Stimulated activated CD4-positive, alpha-beta T cell treated with anti-CD3 and anti-CD28 coated beads, TNF-alpha, amount 100 ng/mL, for 24 hours (primary cell): Measurements from ENCODE around the gene MET.
"Not testable (repeated sequence)": the region's sequence is repeated elsewhere in the genome, so short reads cannot be mapped to it uniquely, and the experiment has no call there.

Experiments used
- DNase-seq, 3 experiments: peaks; one replicate each; pipeline ENCODE4 v3.0.0-alpha.2; 2020; ENCODE audit warnings: low read depth in 3 of 3

MET gene

DNA sequence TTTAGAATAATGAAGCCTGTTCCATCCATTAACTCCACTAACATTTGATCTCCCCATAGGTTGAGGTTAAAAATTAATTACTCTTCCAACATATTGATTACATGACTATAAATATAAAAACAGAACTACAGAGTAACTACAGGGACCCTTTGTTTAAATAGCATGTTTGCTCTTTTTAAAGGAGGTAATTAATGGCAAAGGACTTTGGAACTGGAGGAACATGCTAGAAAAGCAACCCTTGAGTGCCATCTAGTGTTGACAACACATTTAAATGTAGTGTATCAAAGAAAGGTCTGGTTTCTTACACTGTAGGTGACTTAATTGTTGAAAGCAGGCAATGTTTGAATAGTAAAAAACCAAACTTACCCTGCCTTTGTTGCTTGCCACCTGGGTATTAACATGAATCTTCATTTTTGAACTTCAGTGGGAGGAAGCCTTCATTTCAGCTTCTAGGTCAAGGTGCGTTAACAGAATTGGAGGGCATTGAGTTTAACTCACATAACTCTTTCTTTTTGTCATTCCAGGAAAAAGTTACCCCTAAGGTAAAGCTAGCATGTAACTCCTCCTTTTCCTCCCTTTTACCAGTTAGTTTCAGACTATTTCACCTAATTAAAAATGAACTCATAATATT is 137.8 kb downstream of the MET start:
- DNase-seq: no peak

DNA sequence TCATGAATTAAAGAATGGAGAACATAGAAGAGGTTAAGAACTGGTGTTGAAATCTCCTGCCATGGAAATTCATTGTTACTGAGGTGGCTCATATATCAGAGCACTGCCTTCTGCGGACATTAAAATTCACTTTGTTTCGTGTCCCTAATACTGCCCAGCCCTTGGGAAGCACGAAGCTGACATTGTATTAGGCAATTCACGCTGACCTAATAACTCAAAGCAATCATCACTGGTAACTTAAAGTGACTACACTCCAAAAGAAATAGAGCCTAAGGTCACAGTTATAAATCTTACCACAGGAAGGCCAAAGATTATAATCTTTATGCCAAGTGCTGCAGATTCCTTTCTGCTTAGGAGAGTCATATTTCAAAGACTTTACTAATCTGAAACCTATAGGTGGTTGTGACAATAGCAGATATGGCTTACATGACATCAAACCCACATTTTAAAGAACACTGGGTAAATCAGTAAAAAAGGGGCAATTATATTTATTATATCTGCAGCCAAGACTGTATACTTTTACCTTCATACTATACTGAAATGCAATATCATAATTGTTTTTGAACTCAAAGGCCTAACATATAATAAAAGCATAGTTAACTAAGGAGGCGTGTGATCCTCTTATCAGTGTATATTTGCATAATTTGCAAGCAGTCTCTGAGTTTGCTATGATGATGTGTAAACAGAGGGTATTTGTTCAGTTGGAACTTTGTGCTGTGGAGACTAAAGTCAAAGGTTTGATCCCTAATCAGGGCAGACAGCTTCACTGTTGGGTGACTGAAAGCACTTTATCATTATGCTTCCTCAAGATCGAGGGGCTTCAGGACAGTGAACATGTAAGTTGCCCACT is 138.5 kb downstream of the MET start:
- no peak for DNase-seq

DNA sequence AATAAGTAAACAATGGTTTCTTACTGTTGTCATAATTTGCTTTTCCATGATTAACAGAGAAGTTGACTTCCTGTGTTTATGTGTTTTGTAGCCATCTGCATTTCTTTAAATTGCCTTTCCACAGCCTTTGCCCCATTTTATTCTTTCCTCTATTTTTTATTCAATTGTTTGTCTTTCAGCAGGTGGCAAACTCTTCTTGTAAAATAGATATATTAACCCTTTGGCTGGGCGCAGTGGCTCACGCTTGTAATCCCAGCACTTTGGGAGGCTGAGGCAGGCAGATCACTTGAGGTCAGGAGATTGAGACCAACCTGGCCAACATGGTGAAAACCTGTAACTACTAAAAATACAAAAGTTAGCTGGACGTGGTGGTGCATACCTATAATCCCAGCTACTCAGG is 139.8 kb downstream of the MET start:
- DNase-seq: no peak

DNA sequence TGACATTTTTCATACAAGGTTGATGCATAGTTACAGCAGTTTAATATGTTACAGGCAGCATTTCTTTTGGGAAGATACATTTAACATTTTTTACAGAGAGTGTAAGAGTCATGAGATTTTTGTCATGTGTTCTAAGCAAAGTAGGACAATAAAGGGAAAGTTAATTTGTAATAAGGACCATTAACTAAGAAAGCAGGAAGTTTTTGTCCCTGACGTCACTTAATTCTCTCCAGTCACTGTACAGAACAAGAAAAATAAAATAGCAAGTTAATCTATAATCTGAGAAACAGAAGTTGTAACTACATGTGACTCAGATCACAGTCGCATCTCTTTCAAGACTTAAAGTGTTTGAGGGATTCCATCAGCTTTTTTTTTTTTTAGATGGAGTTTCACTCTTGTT is 140.9 kb downstream of the MET start:
- no peak for DNase-seq

DNA sequence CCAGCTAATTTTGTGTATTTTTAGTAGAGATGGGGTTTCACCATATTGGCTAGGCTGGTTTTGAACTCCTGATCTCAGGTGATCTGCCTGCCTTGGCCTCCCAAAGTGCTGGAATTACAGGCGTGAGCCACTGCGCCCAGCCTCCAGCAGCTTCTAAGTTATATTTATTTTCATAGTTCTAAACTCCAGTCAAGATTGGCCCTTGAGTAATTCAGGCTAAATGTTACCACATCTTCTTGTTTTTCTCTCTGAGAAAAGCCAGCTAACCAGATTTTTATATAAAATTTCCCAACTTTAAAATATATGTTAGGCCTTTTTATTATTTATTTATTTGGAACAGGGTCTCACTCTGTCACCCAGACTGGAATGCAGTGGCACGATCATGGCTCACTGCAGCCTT is 141.4 kb downstream of the MET start:
- not testable (repeated sequence) for DNase-seq

DNA sequence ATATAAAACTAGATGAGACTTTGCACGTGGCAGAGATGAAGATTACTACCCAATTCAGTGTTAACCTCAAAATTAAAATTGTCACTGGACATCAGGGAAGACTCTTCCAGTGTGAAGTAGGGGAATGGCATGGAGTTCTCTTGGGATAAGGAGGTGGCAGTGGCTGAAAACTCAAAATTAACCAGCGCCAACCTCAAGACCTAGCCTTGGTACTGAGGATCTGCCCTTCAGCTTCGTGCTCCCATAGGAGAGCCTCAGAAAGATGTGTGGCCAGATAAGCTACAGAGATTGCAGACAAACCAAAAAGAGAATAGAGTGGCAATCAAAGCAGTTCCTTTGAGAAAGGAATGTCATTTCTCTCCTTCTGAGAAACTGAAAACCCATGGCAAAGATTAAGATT is 143.0 kb downstream of the MET start:
- DNase-seq: no peak

DNA sequence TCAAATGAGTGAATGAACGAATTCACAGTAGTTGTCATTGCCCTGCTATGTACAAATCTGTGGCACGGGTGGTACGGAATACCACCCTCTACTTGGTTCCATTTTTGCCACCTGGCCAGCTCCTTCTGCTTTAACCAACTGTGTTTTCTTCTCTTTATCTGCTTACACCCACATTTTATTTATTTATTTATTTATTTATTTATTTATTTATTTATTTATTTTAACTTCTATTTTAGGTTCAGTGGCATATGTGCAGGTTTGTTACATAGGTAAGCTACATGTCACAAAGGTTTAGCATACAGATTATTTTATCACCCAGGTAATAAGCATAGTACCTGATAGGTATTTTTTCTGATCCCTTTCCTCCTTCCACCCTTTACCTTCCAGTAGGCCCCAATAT is 148.2 kb downstream of the MET start:
- DNase-seq: no peak

DNA sequence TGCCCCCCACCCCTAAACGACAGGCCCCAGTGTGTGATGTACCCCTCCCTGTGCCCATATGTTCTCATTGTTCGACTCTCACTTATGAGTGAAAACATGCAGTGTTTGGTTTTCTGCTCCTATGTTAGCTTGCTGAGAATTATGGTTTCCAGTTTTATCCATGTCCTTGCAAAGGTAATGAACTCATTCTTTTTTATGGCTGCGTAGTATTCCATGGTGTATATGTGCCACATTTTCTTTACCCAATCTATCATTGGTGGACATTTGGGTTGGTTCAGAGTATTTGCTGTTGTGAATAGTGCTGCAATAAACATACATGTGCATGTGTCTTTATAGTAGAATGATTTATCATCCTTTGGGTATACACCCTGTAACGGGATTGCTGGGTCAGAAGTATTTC is 149.7 kb downstream of the MET start:
- DNase-seq: not testable (repeated sequence)

DNA sequence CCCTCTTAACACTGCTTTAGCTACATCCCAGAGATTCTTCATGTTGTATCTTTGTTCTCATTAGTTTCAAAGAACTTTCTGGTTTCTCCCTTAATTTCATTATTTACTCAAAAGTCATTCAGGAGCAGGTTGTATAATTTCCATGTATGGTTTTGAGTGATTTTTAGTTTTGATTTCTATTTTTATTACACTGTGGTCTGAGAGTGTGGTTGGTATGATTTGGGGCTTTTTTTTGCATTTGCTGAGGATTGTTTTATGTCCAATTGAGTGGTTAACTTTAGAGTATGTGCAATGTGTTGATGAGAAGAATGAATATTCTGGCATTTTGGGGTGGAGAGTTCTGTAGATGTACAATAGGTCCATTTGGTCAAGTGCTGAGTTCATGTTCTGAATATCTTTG is 152.5 kb downstream of the MET start:
- no peak for DNase-seq

DNA sequence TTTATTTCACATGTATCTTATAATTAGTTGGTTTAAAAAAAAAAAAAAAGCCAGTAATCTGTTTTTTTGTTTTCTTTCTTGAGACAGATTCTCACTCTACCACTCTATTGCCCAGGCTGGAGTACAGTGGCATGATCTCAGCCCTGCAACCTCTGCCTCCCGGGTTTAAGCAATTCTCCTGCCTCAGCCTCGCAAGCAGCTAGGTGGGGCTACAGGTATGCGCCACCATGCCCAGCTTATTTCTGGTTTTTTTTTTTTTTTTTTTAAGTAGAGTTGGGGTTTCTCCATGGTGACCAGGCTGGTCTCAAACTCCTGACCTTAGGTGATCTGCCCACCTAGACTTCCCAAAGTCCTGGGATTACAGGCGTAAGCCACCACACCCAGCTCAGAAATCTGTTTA is 156.3 kb downstream of the MET start:
- no peak for DNase-seq

DNA sequence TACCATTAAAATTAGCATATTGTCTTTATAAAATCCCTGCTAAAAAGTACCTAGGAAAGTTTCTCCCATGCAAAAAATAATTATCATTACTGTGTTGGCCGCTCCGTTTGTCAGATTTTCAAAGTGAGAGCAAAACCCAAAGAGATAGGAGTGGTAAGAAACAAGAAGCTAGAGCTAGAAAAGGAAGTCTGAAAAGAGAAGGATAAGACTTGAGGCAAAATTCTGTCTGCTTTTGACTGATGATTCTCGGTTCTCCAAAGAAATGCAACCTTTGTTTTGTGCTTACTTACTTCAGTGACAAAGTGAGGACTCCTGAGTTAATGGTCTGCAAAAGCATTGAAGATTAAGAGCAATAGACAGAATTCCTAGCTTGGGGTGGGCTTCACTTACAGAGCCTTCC is 157.0 kb downstream of the MET start:
- no peak for DNase-seq

DNA sequence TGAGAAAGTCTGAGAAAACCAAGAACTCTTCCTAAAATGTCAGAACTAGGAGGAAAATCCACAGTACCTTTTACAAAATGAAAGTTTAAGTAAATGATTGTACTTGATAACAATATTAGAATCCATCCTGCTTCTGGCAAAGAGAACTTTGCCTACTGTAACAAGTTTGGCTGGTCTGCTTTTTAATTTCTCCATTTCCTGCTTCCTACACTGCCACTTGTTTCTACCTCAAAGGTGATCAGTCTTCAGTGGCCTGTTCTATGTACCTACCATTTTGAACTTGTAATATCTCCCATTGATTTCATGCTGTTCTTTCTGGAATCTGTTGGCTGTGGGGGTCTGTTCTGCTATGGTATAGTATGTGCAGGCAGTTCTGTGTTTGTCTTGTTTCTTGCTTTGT is 157.5 kb downstream of the MET start:
- no peak for DNase-seq

DNA sequence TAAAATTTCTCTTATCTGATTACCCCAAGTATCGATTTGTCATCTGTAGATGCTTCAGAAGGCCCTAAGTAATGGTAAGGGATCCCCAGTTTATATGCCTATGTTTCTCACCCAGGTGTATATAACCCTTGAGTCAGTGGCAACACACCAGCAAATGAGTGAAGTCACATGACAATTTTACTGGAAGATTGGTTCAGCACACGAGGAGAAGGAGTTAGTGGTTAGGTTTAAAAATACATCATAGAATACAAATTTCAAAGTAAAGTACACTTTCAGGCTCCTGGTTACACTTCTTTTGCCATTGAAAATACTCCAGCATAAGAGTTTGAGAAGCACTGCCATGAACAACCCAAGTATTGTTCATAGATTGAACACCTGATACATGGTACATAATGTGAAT is 160.7 kb downstream of the MET start:
- DNase-seq: no peak

DNA sequence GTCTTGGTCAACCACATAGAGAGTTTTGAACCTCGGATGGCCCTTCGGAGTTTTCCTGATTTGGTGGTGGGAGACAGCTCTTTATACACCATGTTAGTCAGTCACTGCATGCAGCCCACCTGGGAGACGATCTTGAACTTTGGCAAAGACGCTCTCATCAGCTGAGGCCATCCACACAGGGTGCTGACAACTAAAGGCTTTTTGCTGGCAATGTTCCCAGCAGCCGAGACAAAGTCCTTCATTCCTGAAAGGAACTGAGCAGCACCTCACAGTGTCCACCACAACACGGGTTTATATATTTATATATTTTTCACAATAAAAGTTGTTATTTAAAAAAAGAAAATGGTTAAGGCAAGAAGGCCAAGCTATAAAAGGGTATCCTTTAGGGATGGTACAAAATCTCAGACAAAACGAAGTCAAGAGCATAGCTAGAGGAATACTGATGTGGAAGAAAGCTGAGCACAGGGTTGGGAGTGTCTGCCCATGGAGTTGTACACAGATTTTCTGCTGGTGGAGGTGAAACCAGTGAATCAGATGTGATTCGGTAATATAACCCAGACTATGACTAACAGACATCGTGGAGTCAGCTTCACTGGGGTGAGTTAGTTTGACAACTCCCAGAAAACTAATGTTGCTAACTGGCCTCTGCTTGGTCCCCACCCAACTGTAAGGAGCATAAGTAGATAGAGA is 163.0 kb downstream of the MET start:
- no peak for DNase-seq

DNA sequence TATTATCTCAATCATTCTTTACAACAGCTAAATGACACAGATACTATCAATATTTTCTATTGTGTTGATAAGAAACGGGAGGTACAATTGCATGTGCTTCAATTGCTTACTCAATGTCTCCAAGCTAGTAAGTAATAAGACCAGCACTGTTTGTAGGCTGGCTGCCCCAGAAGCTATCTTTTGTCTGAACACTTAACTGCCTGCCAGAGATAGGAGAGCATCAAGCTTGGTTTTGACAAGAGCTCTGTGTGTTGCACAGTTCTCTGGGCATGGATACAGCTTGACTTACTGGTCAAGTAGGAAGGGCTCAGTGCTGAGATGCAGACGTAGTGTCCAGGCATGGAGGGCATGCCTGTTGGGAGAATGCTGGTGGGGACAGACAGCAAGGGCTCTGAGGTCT is 164.1 kb downstream of the MET start:
- DNase-seq: no peak

DNA sequence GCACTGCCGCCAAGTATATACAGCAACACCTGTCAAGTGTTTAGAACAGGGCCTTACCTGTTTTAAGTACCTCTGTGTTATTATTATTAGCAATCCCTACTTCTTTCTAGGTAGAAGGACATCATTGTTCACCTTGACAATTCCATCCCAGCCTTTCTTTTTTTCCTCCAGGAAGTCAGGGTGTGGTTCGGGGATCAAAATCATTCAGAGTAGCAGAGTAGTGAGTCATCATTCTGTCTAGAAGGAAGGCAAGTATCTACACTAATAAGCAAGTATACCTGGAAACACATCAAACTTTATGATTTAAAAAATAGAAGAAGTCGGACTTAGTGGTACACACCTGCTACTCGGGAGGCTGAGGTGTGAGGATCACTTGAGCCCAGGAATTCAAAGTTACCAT is 164.9 kb downstream of the MET start:
- no peak for DNase-seq

DNA sequence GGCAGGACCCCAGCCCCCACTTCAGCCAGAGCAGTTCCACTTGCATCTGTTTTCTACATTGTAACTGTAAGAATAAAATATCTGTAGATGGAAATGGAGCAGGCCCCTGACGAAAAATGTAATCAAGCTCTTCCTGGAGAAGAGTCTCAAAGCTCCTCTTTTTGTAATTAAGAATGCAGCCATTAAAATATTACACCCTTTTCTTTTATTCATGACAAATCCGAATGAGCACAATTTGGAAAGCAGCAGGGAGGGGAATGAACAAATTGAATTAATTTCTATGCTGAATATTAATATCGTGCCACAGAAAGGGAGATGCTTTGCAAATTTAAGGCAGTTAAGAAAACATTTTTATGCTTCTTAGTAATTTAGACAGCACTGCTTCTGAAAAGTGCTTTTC is 165.6 kb downstream of the MET start:
- DNase-seq: no peak

DNA sequence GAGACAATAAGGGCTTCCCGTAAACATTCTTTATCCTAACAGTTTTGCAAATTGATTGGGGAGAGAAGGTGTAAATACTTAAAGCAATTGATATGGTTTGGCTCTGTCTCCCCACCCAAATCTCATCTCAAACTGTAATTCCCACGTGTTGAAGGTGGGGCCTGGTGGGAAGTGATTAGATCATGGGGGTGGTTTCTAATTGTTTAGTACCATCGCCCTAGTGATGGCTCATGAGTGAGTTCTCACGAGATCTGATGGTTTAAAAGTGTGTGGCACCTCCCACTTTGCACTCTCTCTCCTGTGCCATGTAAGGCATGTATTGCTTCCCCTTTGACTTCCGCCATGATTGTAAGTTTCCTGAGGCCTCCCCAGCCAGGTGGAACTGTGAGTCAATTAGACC is 168.3 kb downstream of the MET start:
- DNase-seq: no peak

DNA sequence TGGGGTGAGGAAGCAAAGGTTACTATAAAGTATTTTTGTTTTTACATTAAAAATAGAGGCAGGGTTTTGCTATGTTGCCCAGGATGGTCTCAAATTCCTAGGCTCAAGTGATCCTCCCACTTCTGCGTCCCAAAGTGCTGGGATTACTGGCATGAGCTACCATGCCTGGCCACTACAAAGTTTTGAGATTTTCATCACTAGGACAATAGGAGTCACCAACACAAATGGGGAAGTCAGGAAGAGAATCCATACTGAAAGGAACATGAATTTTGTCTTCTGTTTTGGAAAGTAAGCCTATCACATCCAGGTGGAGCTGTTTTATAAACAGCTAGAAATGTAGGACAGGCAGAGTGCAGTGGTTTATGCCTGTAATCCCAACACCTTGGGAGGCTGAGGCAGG is 170.4 kb downstream of the MET start:
- no peak for DNase-seq

DNA sequence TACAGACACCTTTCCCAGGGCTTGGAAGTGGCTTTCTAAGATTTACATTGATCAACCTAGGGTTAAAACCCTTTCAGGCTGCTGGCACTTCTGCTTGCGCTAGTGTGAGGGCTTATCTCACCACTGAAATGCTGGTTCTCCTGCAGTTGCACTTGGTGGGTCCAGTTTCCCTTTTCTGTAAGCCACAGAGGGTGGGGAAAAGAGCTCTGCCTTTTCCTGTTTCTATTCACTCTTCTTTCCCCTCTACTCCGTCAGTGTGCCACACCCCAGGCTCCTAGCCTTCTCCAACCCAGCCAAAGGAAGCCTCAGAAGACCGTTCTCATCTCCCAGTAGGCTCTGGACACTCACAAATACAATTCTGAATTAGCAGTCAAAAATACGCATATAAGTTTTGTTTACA is 171.4 kb downstream of the MET start:
- DNase-seq: no peak
